CD4-positive, alpha-beta T cell treated with Interleukin-17A for 1 hour (primary cell): Measurements from ENCODE around the gene MAPK10.

Source experiments
- DNase-seq: peaks from one replicate; pipeline ENCODE4 v3.0.0-alpha.2; 2020

The MAPK10 gene

GRCh38 chr4:86272669-86273068 lies 87.2 kb downstream of the MAPK10 start:
- no peak for DNase-seq

DNA sequence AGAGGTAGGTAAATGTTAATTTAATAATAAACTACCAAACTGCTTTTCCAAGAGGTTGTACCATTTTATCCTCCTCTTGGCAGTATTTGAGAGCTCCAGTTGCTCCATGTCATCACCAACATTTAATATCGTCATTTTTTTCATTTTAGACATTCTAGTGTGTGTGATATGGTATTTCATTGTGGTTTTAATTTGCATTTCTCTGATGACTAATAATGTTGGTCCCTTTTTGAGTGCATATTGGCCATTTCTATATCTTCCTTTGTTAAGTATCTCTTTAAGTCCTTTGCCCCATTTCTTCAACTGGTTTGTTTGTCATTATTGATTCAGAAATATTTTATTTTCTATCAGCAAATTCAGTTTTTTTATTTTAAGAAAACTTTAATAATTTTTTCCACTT lies 88.8 kb downstream of the MAPK10 start:
- no peak for DNase-seq

- no peak for DNase-seq
Measured at GRCh38 chr4:86269354-86269753, 90.5 kb downstream of the MAPK10 start.

DNA sequence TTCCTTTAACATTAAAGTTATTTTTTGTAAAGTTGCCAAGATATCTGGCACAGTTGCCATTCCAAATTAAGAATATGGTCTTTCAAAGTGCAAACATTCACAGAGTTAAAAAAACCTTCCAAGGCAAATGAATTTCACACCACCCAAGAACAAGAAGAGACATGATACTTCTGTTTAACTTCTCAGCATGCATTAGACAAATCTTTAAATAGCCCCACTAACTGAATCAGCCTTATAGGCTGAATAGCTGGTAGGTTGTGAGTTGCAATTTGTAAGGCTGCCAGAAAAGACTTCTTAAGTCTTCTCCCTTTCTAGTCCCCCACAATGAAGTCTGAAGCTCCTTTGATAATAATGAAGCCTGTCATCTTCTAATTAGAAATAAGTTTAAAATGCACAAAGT lies 95.6 kb downstream of the MAPK10 start:
- DNase-seq, result no peak

DNA sequence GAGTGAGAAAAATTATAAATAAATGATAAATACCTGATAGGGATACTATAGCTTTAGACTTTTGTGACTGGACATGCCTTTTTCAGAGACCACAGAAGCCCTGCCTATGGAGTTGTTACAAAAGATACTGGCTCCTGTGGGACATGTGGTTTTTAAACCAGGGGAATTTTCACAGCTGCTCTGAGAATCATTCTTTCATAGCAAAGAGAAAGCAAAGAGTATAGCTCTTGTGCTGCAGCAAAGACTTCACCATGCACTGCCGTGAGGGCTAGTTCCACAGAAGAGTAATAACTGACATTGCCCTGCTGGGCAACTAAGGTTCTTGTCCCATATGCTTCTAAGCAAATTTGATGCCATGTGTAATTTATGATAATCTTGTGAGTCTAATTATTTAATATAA lies 98.2 kb downstream of the MAPK10 start:
- DNase-seq, result no peak

- DNase-seq, result no peak
Measured at GRCh38 chr4:86256086-86256485, 103.8 kb downstream of the MAPK10 start.

GRCh38 chr4:86250619-86251018 lies 109.2 kb downstream of the MAPK10 start:
- DNase-seq, result no peak

GRCh38 chr4:86250006-86250405 lies 109.8 kb downstream of the MAPK10 start:
- DNase-seq, result no peak

GRCh38 chr4:86249074-86249473 lies 110.8 kb downstream of the MAPK10 start:
- DNase-seq, result no peak

DNA sequence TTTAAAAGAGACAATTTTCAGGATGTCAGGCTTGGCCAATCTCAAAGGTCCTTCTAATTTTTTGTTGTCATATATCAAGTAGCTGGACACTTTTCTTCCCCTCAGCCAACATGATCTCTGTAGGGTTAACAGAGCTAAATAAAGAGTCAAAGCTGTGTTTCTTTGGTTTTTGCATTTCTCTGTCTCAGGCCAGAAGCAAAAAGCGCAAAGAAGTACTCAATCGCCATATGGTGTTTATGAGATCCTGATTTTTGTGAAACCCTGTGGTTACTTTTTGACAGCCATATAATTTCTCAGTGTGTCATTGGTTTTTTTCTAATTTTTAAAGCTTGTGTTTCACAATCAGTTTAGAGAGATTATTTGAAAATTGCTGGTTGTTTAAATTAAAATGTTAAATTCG lies 111.9 kb downstream of the MAPK10 start:
- DNase-seq, result no peak

- no peak for DNase-seq
Measured at GRCh38 chr4:86247320-86247719, 112.5 kb downstream of the MAPK10 start.

GRCh38 chr4:86243750-86244149 lies 116.1 kb downstream of the MAPK10 start:
- no peak for DNase-seq

DNA sequence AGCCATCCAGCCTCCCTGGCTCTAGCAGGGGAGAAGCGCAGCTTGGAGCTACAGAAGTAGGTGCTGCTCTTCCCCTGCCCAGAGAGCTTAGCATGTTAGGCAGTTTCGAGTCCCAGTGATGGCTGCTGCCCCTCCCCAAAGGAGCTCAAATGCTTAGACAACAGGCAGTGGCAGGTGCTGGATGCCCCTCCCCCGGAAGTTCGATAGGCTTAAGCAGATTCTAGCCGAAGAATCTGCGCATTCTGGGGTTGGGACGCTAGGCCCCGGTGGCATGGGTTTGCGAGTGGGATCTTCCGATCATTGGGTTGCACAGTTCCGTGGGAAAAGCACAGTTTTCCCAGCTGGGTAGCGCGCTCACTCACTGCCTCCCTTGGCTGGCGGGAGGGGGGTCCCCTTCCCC lies 117.2 kb downstream of the MAPK10 start:
- no peak for DNase-seq

GRCh38 chr4:86235549-86235948 lies 124.3 kb downstream of the MAPK10 start:
- DNase-seq, result no peak

DNA sequence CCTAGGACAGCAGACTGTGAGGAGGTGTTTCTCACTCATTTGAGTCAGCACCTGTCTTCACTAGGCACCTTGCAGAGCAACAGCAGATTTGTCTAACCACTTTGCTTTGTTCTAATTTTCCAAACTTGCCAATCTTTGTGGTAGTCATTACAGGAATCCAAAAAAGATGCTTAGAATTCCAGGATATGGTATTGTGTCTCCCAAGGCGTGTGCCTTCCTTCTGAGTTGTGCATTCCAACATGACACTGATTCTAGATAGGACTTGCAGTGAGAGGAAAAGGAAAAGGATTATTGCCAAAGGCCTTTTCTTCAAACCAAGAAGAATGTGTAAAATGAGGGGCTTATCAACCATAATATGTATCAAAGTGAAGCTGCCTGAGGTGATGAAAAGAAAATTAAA lies 126.2 kb downstream of the MAPK10 start:
- no peak for DNase-seq

DNA sequence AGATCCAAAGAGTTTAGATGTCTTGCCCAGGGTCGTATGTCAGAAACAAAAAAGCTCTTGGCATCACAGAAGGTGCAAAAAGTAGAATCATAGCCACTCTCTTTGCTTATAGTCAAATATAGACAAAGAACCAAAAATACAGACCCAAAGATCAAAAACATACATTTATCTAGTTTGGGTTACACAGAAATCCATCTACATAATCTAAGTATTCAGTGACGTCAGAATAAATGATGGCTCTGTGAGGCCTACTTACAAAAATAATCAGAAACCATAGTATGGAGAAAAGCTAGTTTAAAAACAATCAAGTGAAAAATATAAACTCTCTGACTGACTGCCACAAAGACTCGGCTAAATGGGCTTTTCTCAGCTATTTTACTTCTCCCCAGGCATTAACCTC lies 126.8 kb downstream of the MAPK10 start:
- no peak for DNase-seq

GRCh38 chr4:86223472-86223871 lies 136.4 kb downstream of the MAPK10 start:
- no peak for DNase-seq

DNA sequence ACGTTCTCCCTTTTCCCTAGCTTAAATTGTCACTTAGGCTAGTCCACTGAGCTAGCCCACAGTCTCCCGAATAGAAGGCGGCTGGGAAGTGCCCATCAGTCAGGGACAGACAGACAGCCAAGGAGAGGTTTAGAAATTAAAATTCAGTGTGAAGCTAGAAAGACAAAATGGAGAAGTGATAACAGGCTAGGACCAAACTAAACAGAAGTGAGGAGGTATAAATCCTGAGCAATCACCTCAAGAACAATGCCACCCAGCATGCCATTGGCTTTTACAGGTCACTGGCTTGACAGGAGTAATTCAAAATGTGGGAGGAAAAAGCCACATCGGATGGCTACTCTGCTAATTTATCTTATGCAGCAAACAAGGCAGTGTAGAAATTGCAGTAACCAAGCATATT lies 138.9 kb downstream of the MAPK10 start:
- DNase-seq, result no peak

DNA sequence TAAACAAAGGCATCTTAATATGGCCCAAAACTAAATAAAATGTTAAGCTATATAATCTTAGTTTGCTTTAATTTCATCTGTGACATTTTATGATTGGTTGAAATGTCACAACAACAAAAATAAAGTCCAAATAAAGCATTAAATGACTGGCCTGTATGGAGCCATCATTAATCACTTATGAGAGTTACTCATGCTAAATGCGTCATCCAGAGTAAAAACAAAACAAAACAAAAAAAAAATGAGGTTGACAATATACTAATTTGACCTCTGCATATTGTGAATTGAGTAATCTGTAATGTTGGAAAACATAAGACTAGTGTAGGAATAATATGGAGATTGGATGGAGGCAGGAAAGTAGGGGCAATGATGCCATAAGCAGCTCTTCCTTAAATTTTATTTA lies 139.7 kb downstream of the MAPK10 start:
- no peak for DNase-seq

DNA sequence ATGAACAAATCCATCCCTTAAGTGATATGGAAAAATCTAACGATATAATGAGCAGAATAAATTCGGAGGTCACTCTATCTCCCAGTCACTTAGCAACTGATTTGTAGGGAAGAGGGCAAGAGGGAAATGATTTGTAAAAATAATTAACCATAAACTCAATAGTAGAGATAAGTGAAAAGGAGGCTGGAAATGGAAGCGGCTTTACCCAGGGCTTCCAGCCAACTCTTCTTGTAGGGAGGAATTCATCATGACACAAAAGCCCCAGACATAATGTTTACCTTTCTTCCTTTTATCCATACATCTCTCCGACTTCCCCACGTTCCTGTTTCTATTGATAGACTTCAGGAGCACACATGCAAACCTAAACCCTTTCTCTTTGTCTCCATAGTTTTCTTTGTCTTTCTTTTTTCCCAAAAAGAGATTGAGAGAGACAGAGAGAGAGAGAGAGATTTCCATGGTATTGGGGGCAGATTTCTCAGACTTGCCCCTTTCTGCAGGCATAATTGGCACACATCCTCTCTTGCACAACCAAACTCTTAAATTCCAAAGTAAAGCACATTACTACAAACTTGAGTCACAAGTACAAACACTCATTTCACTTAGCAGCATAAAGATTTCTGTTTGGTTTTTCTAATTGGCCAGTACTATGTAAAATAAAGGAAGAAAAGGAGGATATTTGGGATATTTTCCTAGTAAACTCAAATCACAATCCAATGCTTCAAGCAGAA lies 140.9 kb downstream of the MAPK10 start:
- no peak for DNase-seq

GRCh38 chr4:86203176-86203575 lies 156.7 kb downstream of the MAPK10 start:
- no peak for DNase-seq

DNA sequence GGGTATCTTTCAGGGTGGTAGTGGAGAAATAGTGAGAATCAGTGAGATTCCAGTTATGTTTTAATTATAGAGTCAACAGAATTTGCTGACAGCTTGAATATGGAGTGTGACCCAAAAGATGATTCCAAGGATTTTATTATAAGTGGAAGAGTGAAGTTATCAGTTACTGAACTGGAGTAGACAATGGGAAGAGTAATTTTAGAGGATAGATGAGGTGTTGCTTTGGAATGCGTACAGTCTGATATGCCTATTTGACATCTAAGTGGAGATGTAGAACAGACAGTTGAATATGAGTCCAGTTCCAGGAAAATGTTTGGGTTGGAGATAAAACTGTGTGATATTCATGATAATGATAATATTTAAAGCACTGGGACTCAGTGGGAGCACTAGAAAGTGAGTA lies 174.2 kb downstream of the MAPK10 start:
- no peak for DNase-seq

GRCh38 chr4:86184901-86185285 lies 175.0 kb downstream of the MAPK10 start:
- no peak for DNase-seq

DNA sequence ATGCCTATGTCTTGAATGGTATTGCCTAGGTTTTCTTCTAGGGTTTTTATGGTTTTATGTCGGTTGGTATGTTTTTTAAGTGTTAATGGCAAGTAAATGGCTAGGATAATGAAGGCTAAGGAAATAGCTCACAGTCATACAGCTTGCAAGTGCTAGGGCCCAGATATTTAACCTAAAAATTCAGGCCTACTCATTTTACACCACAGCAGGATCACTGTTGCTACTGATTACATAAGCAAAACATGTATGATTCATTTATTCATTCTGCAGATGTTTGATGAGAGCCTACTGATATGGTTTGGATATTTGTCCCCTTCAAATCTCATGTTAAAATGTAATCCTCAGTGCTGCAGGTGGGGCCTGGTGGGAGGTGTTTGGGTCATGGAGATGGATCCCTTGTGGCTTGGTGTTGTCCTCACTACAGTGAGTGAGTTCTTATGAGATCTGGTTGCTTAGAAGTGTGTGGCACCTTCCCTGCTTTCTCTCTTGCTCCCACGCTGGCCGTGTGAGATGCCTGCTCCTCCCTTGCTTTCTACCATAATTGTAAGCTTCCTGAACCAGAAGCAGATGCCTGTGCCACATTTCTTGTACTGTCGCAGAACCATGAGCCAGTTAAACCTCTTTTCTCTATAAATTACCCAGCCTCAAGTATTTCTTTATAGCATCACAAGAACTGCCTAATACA lies 175.5 kb downstream of the MAPK10 start:
- DNase-seq, result no peak

DNA sequence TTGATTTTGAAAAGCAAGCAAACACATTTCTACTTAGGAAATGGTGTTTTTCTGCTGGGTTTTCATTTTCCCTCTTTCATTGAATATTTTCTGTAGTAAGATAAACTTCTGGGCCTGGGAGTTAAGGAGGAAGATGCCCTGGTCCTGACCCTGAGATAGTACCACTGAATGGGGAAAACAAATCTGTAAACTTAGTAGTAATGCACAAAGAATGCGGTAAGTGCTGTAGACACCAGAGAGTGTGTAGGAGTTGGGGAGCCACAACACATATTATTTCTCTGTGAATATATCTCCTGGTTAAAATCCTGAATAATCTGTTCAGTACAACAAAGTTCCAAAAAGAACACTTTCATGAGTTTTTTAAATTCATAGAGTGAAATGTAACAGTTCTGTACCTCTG lies 178.3 kb downstream of the MAPK10 start:
- DNase-seq, result no peak
